HCT116 (cell line): ENCODE measurements around the gene SLC16A1. TPM values are rescaled to one million over a fixed set of nuclear protein-coding genes. Genes with fewer than 3 reads are reported as not detected.

Source experiments
- ATAC-seq: fragments of 200-7000 bp; cut with Tn5 transposase; 2 replicates; pipeline ENCODE4 v1.9.1; 2020; ENCODE audit warnings: mild to moderate bottlenecking, moderate library complexity
- BruUV-seq: library from RNA; stranded (reverse); fragments of 400-500 nt; replicated peaks from 2 replicates; lab custom pipeline; 2021; lab: Mats Ljungman, UMichigan
- CTCF ChIA-PET: fragments of 300-600 bp; sonication (Branson Sonifier 250); formaldehyde crosslinking; loops from one replicate; lab custom pipeline; 2021; ENCODE audit warnings: antibody characterized with exemption; lab: Charles Lee
- POLR2A ChIA-PET: fragments of 300-600, 350-600 bp; sonication (Branson Sonifier 250); formaldehyde crosslinking; loops from one replicate; lab custom pipeline; 2021; ENCODE audit warnings: antibody characterized with exemption; lab: Charles Lee
- RAD21 ChIA-PET, 2 experiments: fragments of 300-600 bp; sonication (Branson Sonifier 250); formaldehyde crosslinking; loops; one replicate each; lab custom pipeline; 2023; ENCODE audit warnings: low total read pairs in 2 of 2; ENCODE audit not compliant: uncharacterized antibody in 2 of 2, unreplicated experiment in 2 of 2, low non-redundant PET in 1 of 2; lab: Charles Lee
- DNase-seq: peaks from one replicate; pipeline ENCODE4 v3.0.0-alpha.2; 2010; ENCODE audit warnings: low read depth, low spot score
- H2AFZ ChIP-seq: fragments of 200-600 bp; shearing (Covaris generic), sonication (generic); 2 replicates; pipeline ENCODE4 v1.6.1; 2017; ENCODE audit warnings: low read depth, mixed run types, mixed read lengths, antibody characterized with exemption, low read length; ENCODE audit not compliant: poor library complexity, severe bottlenecking
- H3K27ac ChIP-seq: 2 replicates; pipeline ENCODE4 v1.5.1; 2012; ENCODE audit warnings: low read depth, low read length
- H3K27me3 ChIP-seq: fragments of 200-600 bp; sonication (generic); 2 replicates; pipeline ENCODE4 v1.6.1; 2016; ENCODE audit warnings: mixed run types, low read length, mixed read lengths; ENCODE audit not compliant: insufficient read depth
- H3K36me3 ChIP-seq, 2 experiments: fragments of 200-500 bp in 1 of 2; fragments of 200-600 bp in 1 of 2; sonication (Bioruptor generic) in 1 of 2; sonication (generic) in 1 of 2; 2 replicates each; pipeline versions ENCODE4 v1.5.1 to v1.6.1; 2014 to 2016; ENCODE audit warnings: low read length in 2 of 2, inconsistent platforms in 1 of 2, mixed read lengths in 1 of 2, mixed run types in 1 of 2; ENCODE audit not compliant: insufficient read depth in 2 of 2, control insufficient read depth in 1 of 2
- H3K4me1 ChIP-seq, 2 experiments: fragments of 200-600 bp in 1 of 2; sonication (generic) in 1 of 2; 2 replicates each; pipeline versions ENCODE4 v1.5.1 to v1.6.1; 2012 to 2017; ENCODE audit warnings: low read length in 2 of 2, inconsistent platforms in 1 of 2, mild to moderate bottlenecking in 1 of 2, mixed read lengths in 1 of 2, mixed run types in 1 of 2, moderate library complexity in 1 of 2; ENCODE audit not compliant: insufficient read depth in 2 of 2, control insufficient read depth in 1 of 2
- H3K4me2 ChIP-seq: fragments of 200-600 bp; sonication (generic); 2 replicates; pipeline ENCODE4 v1.6.1; 2017; ENCODE audit warnings: mixed run types, low read length, mixed read lengths
- H3K4me3 ChIP-seq, 2 experiments: fragments of 200-600 bp in 1 of 2; sonication (generic) in 1 of 2; replicated peaks in 1 of 2; 2 replicates each; pipeline ENCODE4 v1.5.1; 2011 to 2016; ENCODE audit warnings: low read length in 2 of 2, control low read depth in 1 of 2, low read depth in 1 of 2, mild to moderate bottlenecking in 1 of 2, mixed read lengths in 1 of 2, mixed run types in 1 of 2
- H3K79me2 ChIP-seq: fragments of 200-600 bp; sonication (generic); 2 replicates; pipeline ENCODE4 v1.6.1; 2017; ENCODE audit warnings: mild to moderate bottlenecking, mixed run types, low read length, moderate library complexity, mixed read lengths; ENCODE audit not compliant: insufficient read depth
- H3K9ac ChIP-seq: fragments of 200-600 bp; sonication (generic); 2 replicates; pipeline ENCODE4 v1.6.1; 2016; ENCODE audit warnings: low read length, mixed read lengths
- H3K9me2 ChIP-seq: fragments of 200-600 bp; sonication (generic), shearing (Covaris generic); 2 replicates; pipeline ENCODE4 v1.6.1; 2017; ENCODE audit warnings: mixed run types, mild to moderate bottlenecking, moderate library complexity; ENCODE audit not compliant: insufficient read depth
- H3K9me3 ChIP-seq, 2 experiments: fragments of 200-500 bp in 1 of 2; fragments of 200-600 bp in 1 of 2; sonication (Bioruptor generic) in 1 of 2; sonication (generic) in 1 of 2; 2 replicates each; pipeline ENCODE4 v1.6.1; 2014 to 2017; ENCODE audit warnings: low read length in 2 of 2, mixed read lengths in 2 of 2, inconsistent platforms in 1 of 2, low read depth in 1 of 2, mild to moderate bottlenecking in 1 of 2, mixed run types in 1 of 2, moderate library complexity in 1 of 2; ENCODE audit not compliant: control insufficient read depth in 1 of 2, insufficient read depth in 1 of 2
- H4K20me1 ChIP-seq: fragments of 200-600 bp; sonication (generic), shearing (Covaris generic); 2 replicates; pipeline ENCODE4 v1.6.1; 2017; ENCODE audit warnings: mixed run types, mild to moderate bottlenecking, moderate library complexity; ENCODE audit not compliant: insufficient read depth
- CBX3 ChIP-seq: IDR thresholded peaks from 2 replicates; pipeline ENCODE4 v1.6.1; 2012; ENCODE audit warnings: low read depth
- CEBPB ChIP-seq: IDR thresholded peaks from 2 replicates; pipeline ENCODE4 v1.6.1; 2012; ENCODE audit warnings: low read depth
- CTCF ChIP-seq, 3 experiments: fragments of 200-600 bp in 1 of 3; sonication (generic) in 1 of 3; IDR thresholded peaks in 2 of 3; conservative IDR thresholded peaks in 1 of 3; 2 replicates each; pipeline ENCODE4 v1.5.1; 2012 to 2017; ENCODE audit warnings: low read depth in 2 of 3, low read length in 2 of 3, antibody characterized with exemption in 1 of 3, borderline replicate concordance in 1 of 3, control low read depth in 1 of 3, mild to moderate bottlenecking in 1 of 3, mixed read lengths in 1 of 3, mixed run types in 1 of 3, moderate library complexity in 1 of 3; ENCODE audit not compliant: insufficient read depth in 1 of 3
- EGR1 ChIP-seq: IDR thresholded peaks from 2 replicates; pipeline ENCODE4 v1.6.1; 2012; ENCODE audit warnings: low read depth
- ELF1 ChIP-seq: IDR thresholded peaks from 2 replicates; pipeline ENCODE4 v1.6.1; 2012; ENCODE audit warnings: low read depth, borderline replicate concordance
- EZH2 ChIP-seq: fragments of 200-600 bp; sonication (generic); IDR thresholded peaks from 2 replicates; pipeline ENCODE4 v1.6.1; 2017; ENCODE audit warnings: antibody characterized with exemption, mixed run types
- EZH2phosphoT487 ChIP-seq: fragments of 200-600 bp; IDR thresholded peaks from 2 replicates; pipeline ENCODE4 v1.6.1; 2018; ENCODE audit warnings: antibody characterized with exemption, borderline replicate concordance
- FOSL1 ChIP-seq: IDR thresholded peaks from 2 replicates; pipeline ENCODE4 v1.6.1; 2012; ENCODE audit warnings: low read depth
- JUND ChIP-seq: IDR thresholded peaks from 2 replicates; pipeline ENCODE4 v1.6.1; 2012
- POLR2A ChIP-seq: IDR thresholded peaks from 2 replicates; pipeline ENCODE4 v1.7.0; 2011; ENCODE audit warnings: borderline replicate concordance; ENCODE audit not compliant: insufficient read depth, insufficient read length; ENCODE audit errors: extremely low read depth
- POLR2AphosphoS5 ChIP-seq: IDR thresholded peaks from 2 replicates; pipeline ENCODE4 v1.6.1; 2011; ENCODE audit warnings: mild to moderate bottlenecking, low read depth, low read length, moderate library complexity
- RAD21 ChIP-seq: IDR thresholded peaks from 2 replicates; pipeline ENCODE4 v1.6.1; 2012; ENCODE audit warnings: low read depth, mild to moderate bottlenecking
- SIN3A ChIP-seq: IDR thresholded peaks from 2 replicates; pipeline ENCODE4 v1.6.1; 2012; ENCODE audit warnings: low read depth
- SRF ChIP-seq: IDR thresholded peaks from 2 replicates; pipeline ENCODE4 v1.6.1; 2012; ENCODE audit warnings: low read depth
- TCF7L2 ChIP-seq: IDR thresholded peaks from 2 replicates; pipeline ENCODE4 v1.7.0; 2011; ENCODE audit warnings: borderline replicate concordance, inconsistent platforms; ENCODE audit not compliant: insufficient read depth, insufficient read length; ENCODE audit errors: extremely low read depth
- YY1 ChIP-seq: IDR thresholded peaks from 2 replicates; pipeline ENCODE4 v1.6.1; 2011; ENCODE audit warnings: low read length, low read depth, moderate library complexity, mild to moderate bottlenecking; ENCODE audit not compliant: insufficient replicate concordance; ENCODE audit errors: extremely low read depth
- ZFX ChIP-seq: fragments of 450-650 bp; IDR thresholded peaks from 2 replicates; pipeline ENCODE4 v1.6.1; 2017
- intact Hi-C: fragments of 100-400 bp; cut with micrococcal nuclease; formaldehyde crosslinking; loops from 2 replicates; pipeline ENCODE4 v1.10.0; 2022
- total RNA-seq: library from RNA; stranded (reverse); gene quantifications from one replicate; pipeline ENCODE4 v1.2.1, GENCODE V29; 2021; ENCODE audit not compliant: unreplicated experiment
- TF ChIP-seq, protein P1 (sequence below): IDR thresholded peaks from 2 replicates; pipeline ENCODE4 v1.6.1; 2012
- TF ChIP-seq, protein P2 (sequence below): IDR thresholded peaks from 2 replicates; pipeline ENCODE4 v1.6.1; 2012
- TF ChIP-seq, protein P3 (sequence below): IDR thresholded peaks from 2 replicates; pipeline ENCODE4 v1.6.1; 2011; ENCODE audit warnings: mild to moderate bottlenecking, low read length, moderate library complexity; ENCODE audit not compliant: insufficient replicate concordance; ENCODE audit errors: extremely low read depth

The SLC16A1 gene
- total RNA-seq, 1 experiment from 2014 or later: 96.7 TPM

DNA sequence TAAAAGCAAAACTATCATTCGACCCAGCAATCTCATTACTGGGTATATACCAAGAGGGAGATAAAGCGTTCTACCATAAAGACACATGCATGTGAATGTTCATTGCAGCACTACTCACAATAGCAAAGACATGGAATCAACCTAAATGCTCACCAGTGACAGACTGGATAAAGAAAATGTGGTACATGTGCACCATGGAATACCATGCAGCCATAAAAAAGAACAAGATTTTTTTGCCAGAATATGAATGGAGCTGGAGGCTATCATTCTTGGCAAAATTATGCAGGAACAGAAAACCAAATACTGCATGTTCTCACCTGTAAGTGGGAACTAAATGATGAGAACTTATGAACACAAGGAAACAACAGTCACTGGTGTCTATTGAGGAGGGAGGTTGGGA, 79.7 kb downstream of the SLC16A1 start:
- no peaks in the 10 kb centered on the region for H3K79me2 ChIP-seq
- RAD21 ChIA-PET: no interaction called here
- H3K9me3 ChIP-seq: no peaks in the 10 kb centered on the region
- DNase-seq (no peak), ATAC-seq (no peak)
- POLR2A ChIA-PET: no interaction called here
- CTCF ChIA-PET: no interaction called here
- H2AFZ ChIP-seq: no peak overlapping the region
- no peak overlapping the region for H3K4me2 ChIP-seq
- no peaks in the 10 kb centered on the region for H3K36me3 ChIP-seq
- H3K9me2 ChIP-seq: no peaks in the 10 kb centered on the region
- intact Hi-C loops: no loop called here
- H3K9ac ChIP-seq: no peak overlapping the region
- H3K4me1 ChIP-seq: no peaks in the 10 kb centered on the region
- no TSS peak for BruUV-seq
- no peaks in the 10 kb centered on the region for H4K20me1 ChIP-seq
- no peaks in the 10 kb centered on the region for H3K27me3 ChIP-seq
- TF ChIP-seq JUND (no peak), ZFX (no peak), POLR2AphosphoS5 (no peak), EZH2phosphoT487 (no peak), EGR1 (no peak), FOSL1 (no peak), CTCF (IDR thresholded peaks at IDR 0.05 in 2 of 3, conservative IDR thresholded peaks at IDR 0.05 in 1 of 3; ENCODE audit: borderline replicate concordance in 1 of 3, insufficient read depth in 1 of 3, low read depth in 2 of 3, low read length in 2 of 3) (no peak), EZH2 (no peak), TCF7L2 (no peak), CBX3 (no peak), YY1 (no peak), SRF (no peak), SIN3A (no peak), RAD21 (no peak), CEBPB (no peak), ELF1 (no peak), POLR2A (no peak)
- TF ChIP-seq, protein P1, sequence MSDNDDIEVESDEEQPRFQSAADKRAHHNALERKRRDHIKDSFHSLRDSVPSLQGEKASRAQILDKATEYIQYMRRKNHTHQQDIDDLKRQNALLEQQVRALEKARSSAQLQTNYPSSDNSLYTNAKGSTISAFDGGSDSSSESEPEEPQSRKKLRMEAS: no peak
- TF ChIP-seq, protein P2, sequence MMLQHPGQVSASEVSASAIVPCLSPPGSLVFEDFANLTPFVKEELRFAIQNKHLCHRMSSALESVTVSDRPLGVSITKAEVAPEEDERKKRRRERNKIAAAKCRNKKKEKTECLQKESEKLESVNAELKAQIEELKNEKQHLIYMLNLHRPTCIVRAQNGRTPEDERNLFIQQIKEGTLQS: no peak
- TF ChIP-seq, protein P3, sequence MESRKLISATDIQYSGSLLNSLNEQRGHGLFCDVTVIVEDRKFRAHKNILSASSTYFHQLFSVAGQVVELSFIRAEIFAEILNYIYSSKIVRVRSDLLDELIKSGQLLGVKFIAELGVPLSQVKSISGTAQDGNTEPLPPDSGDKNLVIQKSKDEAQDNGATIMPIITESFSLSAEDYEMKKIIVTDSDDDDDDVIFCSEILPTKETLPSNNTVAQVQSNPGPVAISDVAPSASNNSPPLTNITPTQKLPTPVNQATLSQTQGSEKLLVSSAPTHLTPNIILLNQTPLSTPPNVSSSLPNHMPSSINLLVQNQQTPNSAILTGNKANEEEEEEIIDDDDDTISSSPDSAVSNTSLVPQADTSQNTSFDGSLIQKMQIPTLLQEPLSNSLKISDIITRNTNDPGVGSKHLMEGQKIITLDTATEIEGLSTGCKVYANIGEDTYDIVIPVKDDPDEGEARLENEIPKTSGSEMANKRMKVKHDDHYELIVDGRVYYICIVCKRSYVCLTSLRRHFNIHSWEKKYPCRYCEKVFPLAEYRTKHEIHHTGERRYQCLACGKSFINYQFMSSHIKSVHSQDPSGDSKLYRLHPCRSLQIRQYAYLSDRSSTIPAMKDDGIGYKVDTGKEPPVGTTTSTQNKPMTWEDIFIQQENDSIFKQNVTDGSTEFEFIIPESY: no peak
- H3K4me3 ChIP-seq: no peak overlapping the region
- no peak overlapping the region for H3K27ac ChIP-seq
